ENCODE measurements around the gene PTBP2. TPM values are rescaled to one million over a fixed set of nuclear protein-coding genes. Genes with fewer than 3 reads are reported as not detected.

Gene PTBP2
- total and polyA plus RNA-seq, 2 of the 8 experiments (the other 6 are each of a cell fraction or from before 2014, with no cell fraction given), result 24.2 to 61.7 TPM

- no peak for TF ChIP-seq CHD7 (IDR thresholded peaks at IDR 0.05; ENCODE audit: insufficient replicate concordance, low read length)
- TF ChIP-seq NRF1 (IDR thresholded peaks at IDR 0.05; ENCODE audit: low read depth, low read length), result no peak
Measured at GRCh38 chr1:96713649-96714048, 7.9 kb upstream of the PTBP2 start (continued).

Measured in H1 (cell line).